GM18951 (cell line): ENCODE measurements around the gene RPL18A.
"Not testable (repeated sequence)": the region's sequence is repeated elsewhere in the genome, so short reads cannot be mapped to it uniquely, and the experiment has no call there.

ENCODE experiments used
- POLR2A ChIP-seq: IDR thresholded peaks from 4 replicates; pipeline ENCODE4 v1.6.1; 2011; ENCODE audit warnings: mild to moderate bottlenecking; ENCODE audit not compliant: insufficient read length, insufficient read depth; ENCODE audit errors: extremely low read depth
- in situ Hi-C: fragments of 300-500 bp; cut with MboI; formaldehyde crosslinking; loops from one replicate; pipeline ENCODE4 v1.12.0; 2022; ENCODE audit warnings: low sequenced_read_pairs, mixed read lengths, inconsistent platforms; ENCODE audit not compliant: unreplicated experiment

The RPL18A gene

GRCh38 chr19:17879466-17879865, 19.8 kb downstream of the RPL18A start:
- TF ChIP-seq POLR2A: no peak
- in situ Hi-C loops: no loop called here

- TF ChIP-seq POLR2A: no peak
- in situ Hi-C loops: no loop called here
These were observed 22.0 kb downstream of the RPL18A start for GRCh38 chr19:17881701-17882100.

GRCh38 chr19:17883627-17884410, 24.1 kb downstream of the RPL18A start:
- no peak for TF ChIP-seq POLR2A
- in situ Hi-C loops: no loop called here

- TF ChIP-seq POLR2A: no peak
- in situ Hi-C loops: no loop called here
These were observed 26.8 kb downstream of the RPL18A start for GRCh38 chr19:17886515-17886914.

GRCh38 chr19:17887221-17887620, 27.5 kb downstream of the RPL18A start:
- in situ Hi-C loops: not testable (repeated sequence)

GRCh38 chr19:17888260-17888659, 28.6 kb downstream of the RPL18A start:
- in situ Hi-C loops: no loop called here
- TF ChIP-seq POLR2A: no peak

GRCh38 chr19:17889609-17890214, 30.0 kb downstream of the RPL18A start:
- in situ Hi-C loops: no loop called here
- TF ChIP-seq POLR2A: no peak

GRCh38 chr19:17893766-17894165, 34.1 kb downstream of the RPL18A start:
- TF ChIP-seq POLR2A: no peak
- in situ Hi-C loops: no loop called here

GRCh38 chr19:17902701-17903100, 43.0 kb downstream of the RPL18A start:
- no peak for TF ChIP-seq POLR2A
- in situ Hi-C loops: no loop called here

- in situ Hi-C loops: no loop called here
These were observed 48.5 kb downstream of the RPL18A start for GRCh38 chr19:17908244-17908643.

GRCh38 chr19:17909003-17909732, 49.5 kb downstream of the RPL18A start:
- in situ Hi-C loops: no loop called here
- no peak for TF ChIP-seq POLR2A

More at GRCh38 chr19:17908244-17908643, 48.5 kb downstream of the RPL18A start:
- no peak for TF ChIP-seq POLR2A

- in situ Hi-C loops: no loop called here
- TF ChIP-seq POLR2A: no peak
These were observed 51.2 kb downstream of the RPL18A start for GRCh38 chr19:17910791-17911360.
